Measurements from ENCODE around the gene CGB8.

- no peak for TF ChIP-seq EZH2 (IDR thresholded peaks at IDR 0.05; ENCODE audit: insufficient read depth, poor library complexity, severe bottlenecking)
- TF ChIP-seq EZH2phosphoT487 (IDR thresholded peaks at IDR 0.05; ENCODE audit: insufficient read depth, low read depth) = no peak
Measured at GRCh38 chr19:49059053-49059452, 10.1 kb upstream of the CGB8 start.

All from GM23248 (cell line).